Chondrocyte (in vitro differentiated cells): ENCODE results near the gene MEA1. TPM values are rescaled to one million over a fixed set of nuclear protein-coding genes. Genes with fewer than 3 reads are reported as not detected.

Experiments
- DNase-seq: peaks from one replicate; pipeline ENCODE4 v3.0.0; 2021; ENCODE audit warnings: mixed read lengths, low spot score
- H3K27ac Mint-ChIP-seq: one replicate; pipeline ENCODE4 v1.8.0; 2021; ENCODE audit warnings: mild to moderate bottlenecking, moderate library complexity, mixed read lengths; ENCODE audit not compliant: unreplicated experiment
- H3K27me3 Mint-ChIP-seq: 2 replicates; pipeline ENCODE4 v1.8.0; 2021; ENCODE audit warnings: low read depth, mixed read lengths
- H3K36me3 Mint-ChIP-seq: 2 replicates; pipeline ENCODE4 v1.8.0; 2021; ENCODE audit warnings: low read depth, mixed read lengths
- H3K4me1 Mint-ChIP-seq: 2 replicates; pipeline ENCODE4 v1.8.0; 2021; ENCODE audit warnings: low read depth, mild to moderate bottlenecking, mixed read lengths
- H3K4me3 Mint-ChIP-seq: one replicate; pipeline ENCODE4 v1.8.0; 2021; ENCODE audit warnings: mild to moderate bottlenecking, moderate library complexity, mixed read lengths; ENCODE audit not compliant: unreplicated experiment
- H3K9me3 Mint-ChIP-seq: 2 replicates; pipeline ENCODE4 v1.8.0; 2021; ENCODE audit warnings: low read depth, mixed read lengths
- CTCF ChIP-seq: fragments of 200-600 bp; sonication (generic); IDR thresholded peaks from 2 replicates; pipeline ENCODE4 v1.5.0; 2021; ENCODE audit warnings: antibody characterized with exemption, mild to moderate bottlenecking, moderate library complexity
- total RNA-seq: library from RNA; stranded (reverse); gene quantifications from 3 replicates; pipeline ENCODE4 v1.2.1, GENCODE V29; 2021

Gene MEA1
- total RNA-seq, 1 donor from 2014 or later = 71.1 TPM

GRCh38 chr6:42978487-42978838 is 35.3 kb downstream of the MEA1 start:
- Mint-ChIP-seq H3K4me1 (peaks cover 25% of the 10 kb centered on the region), H3K36me3 (peaks cover 5% of the 10 kb centered on the region), H3K9me3 (no peaks in the 10 kb centered on the region), H3K27ac (peak overlapping the region; percentile 63), H3K27me3 (no peaks in the 10 kb centered on the region), H3K4me3 (peak overlapping the region; percentile 86)
- TF ChIP-seq CTCF = no peak
- no peak for DNase-seq

- H3K9me3 Mint-ChIP-seq = no peaks in the 10 kb centered on the region
- H3K4me1 Mint-ChIP-seq = peaks cover 34% of the 10 kb centered on the region
- no peaks in the 10 kb centered on the region for H3K27me3 Mint-ChIP-seq
- no peak overlapping the region for H3K4me3 Mint-ChIP-seq
- H3K36me3 Mint-ChIP-seq = peaks cover 5% of the 10 kb centered on the region
- no peak for DNase-seq
- TF ChIP-seq CTCF = no peak
- H3K27ac Mint-ChIP-seq = no peak overlapping the region
Observed at GRCh38 chr6:42974919-42975505, 38.7 kb downstream of the MEA1 start.

GRCh38 chr6:42973926-42974325 is 39.8 kb downstream of the MEA1 start:
- peaks cover 24% of the 10 kb centered on the region for H3K4me1 Mint-ChIP-seq
- no peaks in the 10 kb centered on the region for H3K9me3 Mint-ChIP-seq
- no peak overlapping the region for H3K4me3 Mint-ChIP-seq
- no peak for DNase-seq
- no peaks in the 10 kb centered on the region for H3K27me3 Mint-ChIP-seq
- peaks cover 5% of the 10 kb centered on the region for H3K36me3 Mint-ChIP-seq
- no peak overlapping the region for H3K27ac Mint-ChIP-seq
- TF ChIP-seq CTCF = no peak

GRCh38 chr6:42971746-42972327 is 41.9 kb downstream of the MEA1 start:
- no peak overlapping the region for H3K4me3 Mint-ChIP-seq
- H3K27me3 Mint-ChIP-seq = no peaks in the 10 kb centered on the region
- no peaks in the 10 kb centered on the region for H3K9me3 Mint-ChIP-seq
- peaks cover 12% of the 10 kb centered on the region for H3K4me1 Mint-ChIP-seq
- H3K36me3 Mint-ChIP-seq = peaks cover 9% of the 10 kb centered on the region
- no peak overlapping the region for H3K27ac Mint-ChIP-seq
- no peak for TF ChIP-seq CTCF
- no peak for DNase-seq

- peak overlapping the region; percentile 22 for H3K27ac Mint-ChIP-seq
- H3K27me3 Mint-ChIP-seq = no peaks in the 10 kb centered on the region
- no peaks in the 10 kb centered on the region for H3K9me3 Mint-ChIP-seq
- peaks cover 9% of the 10 kb centered on the region for H3K4me1 Mint-ChIP-seq
- H3K4me3 Mint-ChIP-seq = no peak overlapping the region
- TF ChIP-seq CTCF = no peak
- H3K36me3 Mint-ChIP-seq = peaks cover 11% of the 10 kb centered on the region
- no peak for DNase-seq
Observed at GRCh38 chr6:42970871-42971612, 42.7 kb downstream of the MEA1 start.
